AG04450 (cell line): ENCODE data around the gene PIK3AP1. TPM values are rescaled to one million over a fixed set of nuclear protein-coding genes. Genes with fewer than 3 reads are reported as not detected.

Experiments used
- CTCF ChIA-PET: fragments of 300-600, 350-600 bp; formaldehyde crosslinking; extraction: SDS; loops from one replicate; lab custom pipeline; 2022; ENCODE audit warnings: antibody characterized with exemption, inconsistent platforms; lab: Charles Lee
- POLR2A ChIA-PET: fragments of 350-600 bp; formaldehyde crosslinking; extraction: SDS; loops from one replicate; lab custom pipeline; 2021; ENCODE audit warnings: antibody characterized with exemption, inconsistent platforms; lab: Yijun Ruan, JAX
- DNase-seq: peaks from one replicate; pipeline ENCODE4 v3.0.0-alpha.2; 2011; ENCODE audit warnings: low read depth, low spot score
- H3K27ac ChIP-seq: one replicate; pipeline ENCODE4 v1.5.1; 2012; ENCODE audit warnings: low read depth, low read length, control low read depth
- H3K27me3 ChIP-seq: one replicate; pipeline ENCODE4 v1.6.0; 2012; ENCODE audit warnings: low read length; ENCODE audit not compliant: control insufficient read depth, insufficient read depth
- H3K4me3 ChIP-seq: 2 replicates; pipeline ENCODE4 v1.5.1; 2011; ENCODE audit warnings: mild to moderate bottlenecking, low read depth, low read length, control low read depth
- H3K9me3 ChIP-seq: 2 replicates; pipeline ENCODE4 v1.5.1; 2012; ENCODE audit warnings: low read length; ENCODE audit not compliant: control insufficient read depth, insufficient read depth
- CTCF ChIP-seq: IDR thresholded peaks from 2 replicates; pipeline ENCODE4 v1.5.1; 2011; ENCODE audit warnings: low read depth, low read length, control low read depth, inconsistent platforms
- polyA plus RNA-seq: library from polyadenylated mRNA; depleted of rRNA; stranded (reverse); fragments of >200 nt; gene quantifications from 2 replicates; pipeline ENCODE4 v1.2.3, GENCODE V29; 2011

Gene PIK3AP1
- polyA plus RNA-seq, 1 experiment = 0.05 TPM

- Histone ChIP-seq H3K27ac (no peak overlapping the region), H3K4me3 (no peak overlapping the region), H3K27me3 (no peaks in the 10 kb centered on the region), H3K9me3 (no peaks in the 10 kb centered on the region)
- no peak for DNase-seq
- CTCF ChIA-PET = no interaction called here
- TF ChIP-seq CTCF = no peak
- POLR2A ChIA-PET = no interaction called here
Observed at GRCh38 chr10:96675846-96676245, 44.5 kb downstream of the PIK3AP1 start.

GRCh38 chr10:96673318-96674099 lies 46.8 kb downstream of the PIK3AP1 start:
- ChIA-PET POLR2A (no interaction called here), CTCF (interaction anchor here (0.8 to 1.0 kb wide), 2 partner anchors 33 to 35 kb away, joined by 3 read pairs; no protein-coding TSS in a partner anchor)
- H3K27ac ChIP-seq = peak overlapping the region; percentile 61
- H3K27me3 ChIP-seq = no peaks in the 10 kb centered on the region
- 0 out of 2 replicates have a peak overlapping the region, but pooled peaks have one; percentile 17 for H3K4me3 ChIP-seq
- no peaks in the 10 kb centered on the region for H3K9me3 ChIP-seq
- peak; percentile 13 for DNase-seq
- no peak for TF ChIP-seq CTCF

- CTCF ChIA-PET = interaction anchor here (0.8 kb wide), 1 partner anchor 32 kb away, joined by 3 read pairs; no protein-coding TSS in a partner anchor
- DNase-seq = no peak
- POLR2A ChIA-PET = no interaction called here
- no peak for TF ChIP-seq CTCF
- Histone ChIP-seq H3K27ac (no peak overlapping the region), H3K27me3 (no peaks in the 10 kb centered on the region), H3K9me3 (no peaks in the 10 kb centered on the region), H3K4me3 (no peak overlapping the region)
Observed at GRCh38 chr10:96672481-96673175, 47.7 kb downstream of the PIK3AP1 start.

- Histone ChIP-seq H3K27me3 (no peaks in the 10 kb centered on the region), H3K9me3 (no peaks in the 10 kb centered on the region), H3K27ac (no peak overlapping the region), H3K4me3 (no peak overlapping the region)
- POLR2A ChIA-PET = no interaction called here
- TF ChIP-seq CTCF = no peak
- CTCF ChIA-PET = no interaction called here
- no peak for DNase-seq
Observed at GRCh38 chr10:96671211-96671890, 49.0 kb downstream of the PIK3AP1 start.
